ENCODE data around the gene FARP2. TPM values are rescaled to one million over a fixed set of nuclear protein-coding genes. Genes with fewer than 3 reads are reported as not detected.

Gene FARP2
- total and polyA plus RNA-seq, 2 of the 13 experiments (the other 11 are each of a cell fraction or from before 2014, with no cell fraction given), result 28.0 to 45.4 TPM

DNA sequence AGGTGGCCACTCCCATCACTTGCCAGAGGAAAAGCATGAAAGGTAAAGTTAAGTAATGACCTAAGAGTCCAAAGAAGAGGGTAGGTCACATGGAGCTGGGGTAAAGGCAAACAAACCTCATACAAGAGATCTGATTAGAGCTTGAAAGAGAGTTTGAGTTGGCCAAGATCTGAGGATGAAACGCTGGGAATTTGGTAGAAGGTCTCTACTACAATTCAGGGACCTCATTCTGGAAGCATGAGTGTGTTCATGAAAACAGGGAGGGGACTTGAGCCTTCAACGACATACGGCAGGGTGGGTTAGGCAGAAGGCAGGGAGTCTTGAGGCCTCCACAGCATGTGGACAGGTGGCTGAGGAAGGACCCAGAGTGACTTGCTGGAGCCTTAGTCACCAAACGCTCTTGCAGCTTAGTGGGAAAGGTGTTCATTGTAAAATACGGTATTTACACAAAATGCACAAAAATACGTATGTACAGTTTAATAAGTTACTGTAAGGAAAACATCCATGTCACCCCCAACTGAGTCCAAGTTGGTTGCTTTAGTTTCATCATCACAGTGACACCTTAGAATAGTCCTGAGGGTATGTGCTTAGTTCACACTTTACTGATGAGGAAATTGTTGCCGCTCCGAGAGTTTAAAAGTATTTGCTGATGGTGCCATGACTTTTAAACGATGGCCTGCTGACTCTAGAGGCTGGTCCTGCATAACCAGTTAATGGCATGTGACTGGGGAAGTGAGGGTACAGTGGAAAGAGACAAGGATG, 5.0 kb upstream of the FARP2 start (continued):
- TF ChIP-seq, protein P1, sequence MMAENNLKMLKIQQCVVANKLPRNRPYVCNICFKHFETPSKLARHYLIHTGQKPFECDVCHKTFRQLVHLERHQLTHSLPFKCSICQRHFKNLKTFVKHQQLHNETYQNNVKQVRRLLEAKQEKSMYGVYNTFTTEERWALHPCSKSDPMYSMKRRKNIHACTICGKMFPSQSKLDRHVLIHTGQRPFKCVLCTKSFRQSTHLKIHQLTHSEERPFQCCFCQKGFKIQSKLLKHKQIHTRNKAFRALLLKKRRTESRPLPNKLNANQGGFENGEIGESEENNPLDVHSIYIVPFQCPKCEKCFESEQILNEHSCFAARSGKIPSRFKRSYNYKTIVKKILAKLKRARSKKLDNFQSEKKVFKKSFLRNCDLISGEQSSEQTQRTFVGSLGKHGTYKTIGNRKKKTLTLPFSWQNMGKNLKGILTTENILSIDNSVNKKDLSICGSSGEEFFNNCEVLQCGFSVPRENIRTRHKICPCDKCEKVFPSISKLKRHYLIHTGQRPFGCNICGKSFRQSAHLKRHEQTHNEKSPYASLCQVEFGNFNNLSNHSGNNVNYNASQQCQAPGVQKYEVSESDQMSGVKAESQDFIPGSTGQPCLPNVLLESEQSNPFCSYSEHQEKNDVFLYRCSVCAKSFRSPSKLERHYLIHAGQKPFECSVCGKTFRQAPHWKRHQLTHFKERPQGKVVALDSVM (CRISPR knock-in tag; IDR thresholded peaks at IDR 0.05), result 0 out of 2 replicates have a peak, but pooled peaks have one; percentile 24
- TF ChIP-seq, protein P2, sequence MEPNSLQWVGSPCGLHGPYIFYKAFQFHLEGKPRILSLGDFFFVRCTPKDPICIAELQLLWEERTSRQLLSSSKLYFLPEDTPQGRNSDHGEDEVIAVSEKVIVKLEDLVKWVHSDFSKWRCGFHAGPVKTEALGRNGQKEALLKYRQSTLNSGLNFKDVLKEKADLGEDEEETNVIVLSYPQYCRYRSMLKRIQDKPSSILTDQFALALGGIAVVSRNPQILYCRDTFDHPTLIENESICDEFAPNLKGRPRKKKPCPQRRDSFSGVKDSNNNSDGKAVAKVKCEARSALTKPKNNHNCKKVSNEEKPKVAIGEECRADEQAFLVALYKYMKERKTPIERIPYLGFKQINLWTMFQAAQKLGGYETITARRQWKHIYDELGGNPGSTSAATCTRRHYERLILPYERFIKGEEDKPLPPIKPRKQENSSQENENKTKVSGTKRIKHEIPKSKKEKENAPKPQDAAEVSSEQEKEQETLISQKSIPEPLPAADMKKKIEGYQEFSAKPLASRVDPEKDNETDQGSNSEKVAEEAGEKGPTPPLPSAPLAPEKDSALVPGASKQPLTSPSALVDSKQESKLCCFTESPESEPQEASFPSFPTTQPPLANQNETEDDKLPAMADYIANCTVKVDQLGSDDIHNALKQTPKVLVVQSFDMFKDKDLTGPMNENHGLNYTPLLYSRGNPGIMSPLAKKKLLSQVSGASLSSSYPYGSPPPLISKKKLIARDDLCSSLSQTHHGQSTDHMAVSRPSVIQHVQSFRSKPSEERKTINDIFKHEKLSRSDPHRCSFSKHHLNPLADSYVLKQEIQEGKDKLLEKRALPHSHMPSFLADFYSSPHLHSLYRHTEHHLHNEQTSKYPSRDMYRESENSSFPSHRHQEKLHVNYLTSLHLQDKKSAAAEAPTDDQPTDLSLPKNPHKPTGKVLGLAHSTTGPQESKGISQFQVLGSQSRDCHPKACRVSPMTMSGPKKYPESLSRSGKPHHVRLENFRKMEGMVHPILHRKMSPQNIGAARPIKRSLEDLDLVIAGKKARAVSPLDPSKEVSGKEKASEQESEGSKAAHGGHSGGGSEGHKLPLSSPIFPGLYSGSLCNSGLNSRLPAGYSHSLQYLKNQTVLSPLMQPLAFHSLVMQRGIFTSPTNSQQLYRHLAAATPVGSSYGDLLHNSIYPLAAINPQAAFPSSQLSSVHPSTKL (CRISPR knock-in tag; IDR thresholded peaks at IDR 0.05), result peak; percentile 81
- TF ChIP-seq ZMAT3 (CRISPR knock-in tag; conservative IDR thresholded peaks at IDR 0.05) (0 out of 2 replicates have a peak, but pooled peaks have one; percentile 52), FOXA1 (IDR thresholded peaks at IDR 0.05) (no peak), FOXA1 (CRISPR knock-in tag; IDR thresholded peaks at IDR 0.05) (0 out of 2 replicates have a peak, but pooled peaks have one; percentile 6), SMAD3 (CRISPR knock-in tag; IDR thresholded peaks at IDR 0.05) (peak; percentile 15; the same call in 1 of the 2 replicates), HNF4A (CRISPR knock-in tag; IDR thresholded peaks at IDR 0.05) (peak; percentile 73), ZNF296 (CRISPR knock-in tag; conservative IDR thresholded peaks at IDR 0.05) (no peak), ZNF224 (CRISPR knock-in tag; IDR thresholded peaks at IDR 0.05) (0 out of 2 replicates have a peak, but pooled peaks have one; percentile 71), TCF7L2 (IDR thresholded peaks at IDR 0.05; ENCODE audit: low read depth, low read length) (no peak), ZNF737 (CRISPR knock-in tag; IDR thresholded peaks at IDR 0.05; ENCODE audit: borderline replicate concordance) (no peak), FOXJ3 (CRISPR knock-in tag; IDR thresholded peaks at IDR 0.05; ENCODE audit: borderline replicate concordance) (no peak), CREB1 (IDR thresholded peaks at IDR 0.05) (no peak), CREB1 (CRISPR knock-in tag; IDR thresholded peaks at IDR 0.05) (peak; percentile 61; the same call in 1 of the 2 replicates), NR2F6 (IDR thresholded peaks at IDR 0.05) (peak; percentile 76), NR2F6 (CRISPR knock-in tag; IDR thresholded peaks at IDR 0.05) (peak; percentile 55; the same call in 1 of the 2 replicates), MZF1 (CRISPR knock-in tag; IDR thresholded peaks at IDR 0.05; ENCODE audit: borderline replicate concordance) (no peak), SALL1 (CRISPR knock-in tag; IDR thresholded peaks at IDR 0.05) (peak; percentile 69), ZNF317 (CRISPR knock-in tag; IDR thresholded peaks at IDR 0.05) (peak; percentile 95)
- TF ChIP-seq, protein P3, sequence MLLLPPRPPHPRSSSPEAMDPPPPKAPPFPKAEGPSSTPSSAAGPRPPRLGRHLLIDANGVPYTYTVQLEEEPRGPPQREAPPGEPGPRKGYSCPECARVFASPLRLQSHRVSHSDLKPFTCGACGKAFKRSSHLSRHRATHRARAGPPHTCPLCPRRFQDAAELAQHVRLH (CRISPR knock-in tag; IDR thresholded peaks at IDR 0.05; ENCODE audit: borderline replicate concordance, low read depth), result peak; percentile 13; the same call in 1 of the 2 replicates
- TF ChIP-seq, protein P4, sequence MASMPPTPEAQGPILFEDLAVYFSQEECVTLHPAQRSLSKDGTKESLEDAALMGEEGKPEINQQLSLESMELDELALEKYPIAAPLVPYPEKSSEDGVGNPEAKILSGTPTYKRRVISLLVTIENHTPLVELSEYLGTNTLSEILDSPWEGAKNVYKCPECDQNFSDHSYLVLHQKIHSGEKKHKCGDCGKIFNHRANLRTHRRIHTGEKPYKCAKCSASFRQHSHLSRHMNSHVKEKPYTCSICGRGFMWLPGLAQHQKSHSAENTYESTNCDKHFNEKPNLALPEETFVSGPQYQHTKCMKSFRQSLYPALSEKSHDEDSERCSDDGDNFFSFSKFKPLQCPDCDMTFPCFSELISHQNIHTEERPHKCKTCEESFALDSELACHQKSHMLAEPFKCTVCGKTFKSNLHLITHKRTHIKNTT (CRISPR knock-in tag; IDR thresholded peaks at IDR 0.05), result no peak
- TF ChIP-seq, protein P5, sequence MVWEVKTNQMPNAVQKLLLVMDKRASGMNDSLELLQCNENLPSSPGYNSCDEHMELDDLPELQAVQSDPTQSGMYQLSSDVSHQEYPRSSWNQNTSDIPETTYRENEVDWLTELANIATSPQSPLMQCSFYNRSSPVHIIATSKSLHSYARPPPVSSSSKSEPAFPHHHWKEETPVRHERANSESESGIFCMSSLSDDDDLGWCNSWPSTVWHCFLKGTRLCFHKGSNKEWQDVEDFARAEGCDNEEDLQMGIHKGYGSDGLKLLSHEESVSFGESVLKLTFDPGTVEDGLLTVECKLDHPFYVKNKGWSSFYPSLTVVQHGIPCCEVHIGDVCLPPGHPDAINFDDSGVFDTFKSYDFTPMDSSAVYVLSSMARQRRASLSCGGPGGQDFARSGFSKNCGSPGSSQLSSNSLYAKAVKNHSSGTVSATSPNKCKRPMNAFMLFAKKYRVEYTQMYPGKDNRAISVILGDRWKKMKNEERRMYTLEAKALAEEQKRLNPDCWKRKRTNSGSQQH (CRISPR knock-in tag; IDR thresholded peaks at IDR 0.05; ENCODE audit: low read depth), result 0 out of 2 replicates have a peak, but pooled peaks have one; percentile 46

Measured in HepG2 (cell line).